HCT116 (cell line): Measurements from ENCODE around the gene SLC25A21. TPM values are rescaled to one million over a fixed set of nuclear protein-coding genes. Genes with fewer than 3 reads are reported as not detected.

Experiments
- ATAC-seq: fragments of 200-7000 bp; cut with Tn5 transposase; 2 replicates; pipeline ENCODE4 v1.9.1; 2020; ENCODE audit warnings: mild to moderate bottlenecking, moderate library complexity
- BruUV-seq: library from RNA; stranded (reverse); fragments of 400-500 nt; replicated peaks from 2 replicates; lab custom pipeline; 2021; lab: Mats Ljungman, UMichigan
- CTCF ChIA-PET: fragments of 300-600 bp; sonication (Branson Sonifier 250); formaldehyde crosslinking; loops from one replicate; lab custom pipeline; 2021; ENCODE audit warnings: antibody characterized with exemption; lab: Charles Lee
- POLR2A ChIA-PET: fragments of 300-600, 350-600 bp; sonication (Branson Sonifier 250); formaldehyde crosslinking; loops from one replicate; lab custom pipeline; 2021; ENCODE audit warnings: antibody characterized with exemption; lab: Charles Lee
- RAD21 ChIA-PET, 2 experiments: fragments of 300-600 bp; sonication (Branson Sonifier 250); formaldehyde crosslinking; loops; one replicate each; lab custom pipeline; 2023; ENCODE audit warnings: low total read pairs in 2 of 2; ENCODE audit not compliant: uncharacterized antibody in 2 of 2, unreplicated experiment in 2 of 2, low non-redundant PET in 1 of 2; lab: Charles Lee
- DNase-seq: peaks from one replicate; pipeline ENCODE4 v3.0.0-alpha.2; 2010; ENCODE audit warnings: low read depth, low spot score
- H2AFZ ChIP-seq: fragments of 200-600 bp; shearing (Covaris generic), sonication (generic); 2 replicates; pipeline ENCODE4 v1.6.1; 2017; ENCODE audit warnings: low read depth, mixed run types, mixed read lengths, antibody characterized with exemption, low read length; ENCODE audit not compliant: poor library complexity, severe bottlenecking
- H3K27ac ChIP-seq: 2 replicates; pipeline ENCODE4 v1.5.1; 2012; ENCODE audit warnings: low read depth, low read length
- H3K27me3 ChIP-seq: fragments of 200-600 bp; sonication (generic); 2 replicates; pipeline ENCODE4 v1.6.1; 2016; ENCODE audit warnings: mixed run types, low read length, mixed read lengths; ENCODE audit not compliant: insufficient read depth
- H3K36me3 ChIP-seq, 2 experiments: fragments of 200-500 bp in 1 of 2; fragments of 200-600 bp in 1 of 2; sonication (Bioruptor generic) in 1 of 2; sonication (generic) in 1 of 2; 2 replicates each; pipeline versions ENCODE4 v1.5.1 to v1.6.1; 2014 to 2016; ENCODE audit warnings: low read length in 2 of 2, inconsistent platforms in 1 of 2, mixed read lengths in 1 of 2, mixed run types in 1 of 2; ENCODE audit not compliant: insufficient read depth in 2 of 2, control insufficient read depth in 1 of 2
- H3K4me1 ChIP-seq, 2 experiments: fragments of 200-600 bp in 1 of 2; sonication (generic) in 1 of 2; 2 replicates each; pipeline versions ENCODE4 v1.5.1 to v1.6.1; 2012 to 2017; ENCODE audit warnings: low read length in 2 of 2, inconsistent platforms in 1 of 2, mild to moderate bottlenecking in 1 of 2, mixed read lengths in 1 of 2, mixed run types in 1 of 2, moderate library complexity in 1 of 2; ENCODE audit not compliant: insufficient read depth in 2 of 2, control insufficient read depth in 1 of 2
- H3K4me2 ChIP-seq: fragments of 200-600 bp; sonication (generic); 2 replicates; pipeline ENCODE4 v1.6.1; 2017; ENCODE audit warnings: mixed run types, low read length, mixed read lengths
- H3K4me3 ChIP-seq, 2 experiments: fragments of 200-600 bp in 1 of 2; sonication (generic) in 1 of 2; replicated peaks in 1 of 2; 2 replicates each; pipeline ENCODE4 v1.5.1; 2011 to 2016; ENCODE audit warnings: low read length in 2 of 2, control low read depth in 1 of 2, low read depth in 1 of 2, mild to moderate bottlenecking in 1 of 2, mixed read lengths in 1 of 2, mixed run types in 1 of 2
- H3K79me2 ChIP-seq: fragments of 200-600 bp; sonication (generic); 2 replicates; pipeline ENCODE4 v1.6.1; 2017; ENCODE audit warnings: mild to moderate bottlenecking, mixed run types, low read length, moderate library complexity, mixed read lengths; ENCODE audit not compliant: insufficient read depth
- H3K9ac ChIP-seq: fragments of 200-600 bp; sonication (generic); 2 replicates; pipeline ENCODE4 v1.6.1; 2016; ENCODE audit warnings: low read length, mixed read lengths
- H3K9me2 ChIP-seq: fragments of 200-600 bp; sonication (generic), shearing (Covaris generic); 2 replicates; pipeline ENCODE4 v1.6.1; 2017; ENCODE audit warnings: mixed run types, mild to moderate bottlenecking, moderate library complexity; ENCODE audit not compliant: insufficient read depth
- H3K9me3 ChIP-seq, 2 experiments: fragments of 200-500 bp in 1 of 2; fragments of 200-600 bp in 1 of 2; sonication (Bioruptor generic) in 1 of 2; sonication (generic) in 1 of 2; 2 replicates each; pipeline ENCODE4 v1.6.1; 2014 to 2017; ENCODE audit warnings: low read length in 2 of 2, mixed read lengths in 2 of 2, inconsistent platforms in 1 of 2, low read depth in 1 of 2, mild to moderate bottlenecking in 1 of 2, mixed run types in 1 of 2, moderate library complexity in 1 of 2; ENCODE audit not compliant: control insufficient read depth in 1 of 2, insufficient read depth in 1 of 2
- H4K20me1 ChIP-seq: fragments of 200-600 bp; sonication (generic), shearing (Covaris generic); 2 replicates; pipeline ENCODE4 v1.6.1; 2017; ENCODE audit warnings: mixed run types, mild to moderate bottlenecking, moderate library complexity; ENCODE audit not compliant: insufficient read depth
- CEBPB ChIP-seq: IDR thresholded peaks from 2 replicates; pipeline ENCODE4 v1.6.1; 2012; ENCODE audit warnings: low read depth
- EGR1 ChIP-seq: IDR thresholded peaks from 2 replicates; pipeline ENCODE4 v1.6.1; 2012; ENCODE audit warnings: low read depth
- ELF1 ChIP-seq: IDR thresholded peaks from 2 replicates; pipeline ENCODE4 v1.6.1; 2012; ENCODE audit warnings: low read depth, borderline replicate concordance
- EZH2 ChIP-seq: fragments of 200-600 bp; sonication (generic); IDR thresholded peaks from 2 replicates; pipeline ENCODE4 v1.6.1; 2017; ENCODE audit warnings: antibody characterized with exemption, mixed run types
- EZH2phosphoT487 ChIP-seq: fragments of 200-600 bp; IDR thresholded peaks from 2 replicates; pipeline ENCODE4 v1.6.1; 2018; ENCODE audit warnings: antibody characterized with exemption, borderline replicate concordance
- FOSL1 ChIP-seq: IDR thresholded peaks from 2 replicates; pipeline ENCODE4 v1.6.1; 2012; ENCODE audit warnings: low read depth
- POLR2A ChIP-seq: IDR thresholded peaks from 2 replicates; pipeline ENCODE4 v1.7.0; 2011; ENCODE audit warnings: borderline replicate concordance; ENCODE audit not compliant: insufficient read depth, insufficient read length; ENCODE audit errors: extremely low read depth
- POLR2AphosphoS5 ChIP-seq: IDR thresholded peaks from 2 replicates; pipeline ENCODE4 v1.6.1; 2011; ENCODE audit warnings: mild to moderate bottlenecking, low read depth, low read length, moderate library complexity
- RAD21 ChIP-seq: IDR thresholded peaks from 2 replicates; pipeline ENCODE4 v1.6.1; 2012; ENCODE audit warnings: low read depth, mild to moderate bottlenecking
- SIN3A ChIP-seq: IDR thresholded peaks from 2 replicates; pipeline ENCODE4 v1.6.1; 2012; ENCODE audit warnings: low read depth
- SP1 ChIP-seq: IDR thresholded peaks from 2 replicates; pipeline ENCODE4 v1.6.1; 2012; ENCODE audit warnings: low read depth
- SRF ChIP-seq: IDR thresholded peaks from 2 replicates; pipeline ENCODE4 v1.6.1; 2012; ENCODE audit warnings: low read depth
- TCF7L2 ChIP-seq: IDR thresholded peaks from 2 replicates; pipeline ENCODE4 v1.7.0; 2011; ENCODE audit warnings: borderline replicate concordance, inconsistent platforms; ENCODE audit not compliant: insufficient read depth, insufficient read length; ENCODE audit errors: extremely low read depth
- YY1 ChIP-seq: IDR thresholded peaks from 2 replicates; pipeline ENCODE4 v1.6.1; 2011; ENCODE audit warnings: low read length, low read depth, moderate library complexity, mild to moderate bottlenecking; ENCODE audit not compliant: insufficient replicate concordance; ENCODE audit errors: extremely low read depth
- ZNF274 ChIP-seq: fragments of 200-500 bp; sonication (Bioruptor generic); IDR thresholded peaks from 2 replicates; pipeline ENCODE4 v1.6.1; 2014; ENCODE audit warnings: mild to moderate bottlenecking, low read depth, low read length, inconsistent platforms
- intact Hi-C: fragments of 100-400 bp; cut with micrococcal nuclease; formaldehyde crosslinking; loops from 2 replicates; pipeline ENCODE4 v1.10.0; 2022
- total RNA-seq: library from RNA; stranded (reverse); gene quantifications from one replicate; pipeline ENCODE4 v1.2.1, GENCODE V29; 2021; ENCODE audit not compliant: unreplicated experiment
- TF ChIP-seq, protein P1 (sequence below): IDR thresholded peaks from 2 replicates; pipeline ENCODE4 v1.6.1; 2012; ENCODE audit warnings: low read depth
- TF ChIP-seq, protein P2 (sequence below): IDR thresholded peaks from 2 replicates; pipeline ENCODE4 v1.6.1; 2011; ENCODE audit warnings: mild to moderate bottlenecking, low read length, moderate library complexity; ENCODE audit not compliant: insufficient replicate concordance; ENCODE audit errors: extremely low read depth
- TF ChIP-seq, protein P3 (sequence below): IDR thresholded peaks from 2 replicates; pipeline ENCODE4 v1.6.1; 2012
- TF ChIP-seq, protein P4 (sequence below), 3 experiments: fragments of 200-600 bp in 1 of 3; sonication (generic) in 1 of 3; IDR thresholded peaks in 2 of 3; conservative IDR thresholded peaks in 1 of 3; 2 replicates each; pipeline ENCODE4 v1.5.1; 2012 to 2017; ENCODE audit warnings: low read depth in 2 of 3, low read length in 2 of 3, antibody characterized with exemption in 1 of 3, borderline replicate concordance in 1 of 3, control low read depth in 1 of 3, mild to moderate bottlenecking in 1 of 3, mixed read lengths in 1 of 3, mixed run types in 1 of 3, moderate library complexity in 1 of 3; ENCODE audit not compliant: insufficient read depth in 1 of 3
- TF ChIP-seq, protein P5 (sequence below): IDR thresholded peaks from 2 replicates; pipeline ENCODE4 v1.6.1; 2012

SLC25A21 gene
- total RNA-seq, 1 experiment from 2014 or later, result 3.5 TPM

DNA sequence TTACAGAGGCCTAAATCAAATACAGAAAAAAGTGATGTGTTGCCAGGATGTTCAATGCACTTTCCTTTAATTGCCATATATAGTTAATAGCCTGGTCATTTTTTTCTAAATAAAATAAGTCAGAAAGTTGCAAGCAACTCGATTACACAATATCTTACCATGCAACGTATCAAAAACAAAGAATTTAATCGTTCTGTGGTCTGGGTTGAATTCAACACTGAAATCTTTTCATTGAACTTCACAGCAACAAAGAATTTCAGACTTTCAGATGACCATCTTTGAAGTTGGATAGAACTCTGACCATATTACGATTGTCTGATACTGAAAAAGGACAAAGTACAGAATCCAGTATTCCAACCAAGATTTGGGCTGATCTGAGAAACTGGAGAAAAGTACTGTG lies 231.9 kb downstream of the SLC25A21 start:
- no peak for DNase-seq
- ATAC-seq, result no peak
- H2AFZ ChIP-seq, result no peak overlapping the region
- ChIA-PET RAD21 (no interaction called here), CTCF (interaction anchor here (2.9 kb wide), 1 partner anchor 177 kb away, joined by 22 read pairs; no protein-coding TSS in a partner anchor), POLR2A (no interaction called here)
- H4K20me1 ChIP-seq, result no peaks in the 10 kb centered on the region
- BruUV-seq, result no TSS peak
- TF ChIP-seq SIN3A, result no peak
- TF ChIP-seq FOSL1, result no peak
- TF ChIP-seq RAD21, result no peak
- TF ChIP-seq SP1, result no peak
- no peak for TF ChIP-seq ZNF274
- TF ChIP-seq, protein P1, sequence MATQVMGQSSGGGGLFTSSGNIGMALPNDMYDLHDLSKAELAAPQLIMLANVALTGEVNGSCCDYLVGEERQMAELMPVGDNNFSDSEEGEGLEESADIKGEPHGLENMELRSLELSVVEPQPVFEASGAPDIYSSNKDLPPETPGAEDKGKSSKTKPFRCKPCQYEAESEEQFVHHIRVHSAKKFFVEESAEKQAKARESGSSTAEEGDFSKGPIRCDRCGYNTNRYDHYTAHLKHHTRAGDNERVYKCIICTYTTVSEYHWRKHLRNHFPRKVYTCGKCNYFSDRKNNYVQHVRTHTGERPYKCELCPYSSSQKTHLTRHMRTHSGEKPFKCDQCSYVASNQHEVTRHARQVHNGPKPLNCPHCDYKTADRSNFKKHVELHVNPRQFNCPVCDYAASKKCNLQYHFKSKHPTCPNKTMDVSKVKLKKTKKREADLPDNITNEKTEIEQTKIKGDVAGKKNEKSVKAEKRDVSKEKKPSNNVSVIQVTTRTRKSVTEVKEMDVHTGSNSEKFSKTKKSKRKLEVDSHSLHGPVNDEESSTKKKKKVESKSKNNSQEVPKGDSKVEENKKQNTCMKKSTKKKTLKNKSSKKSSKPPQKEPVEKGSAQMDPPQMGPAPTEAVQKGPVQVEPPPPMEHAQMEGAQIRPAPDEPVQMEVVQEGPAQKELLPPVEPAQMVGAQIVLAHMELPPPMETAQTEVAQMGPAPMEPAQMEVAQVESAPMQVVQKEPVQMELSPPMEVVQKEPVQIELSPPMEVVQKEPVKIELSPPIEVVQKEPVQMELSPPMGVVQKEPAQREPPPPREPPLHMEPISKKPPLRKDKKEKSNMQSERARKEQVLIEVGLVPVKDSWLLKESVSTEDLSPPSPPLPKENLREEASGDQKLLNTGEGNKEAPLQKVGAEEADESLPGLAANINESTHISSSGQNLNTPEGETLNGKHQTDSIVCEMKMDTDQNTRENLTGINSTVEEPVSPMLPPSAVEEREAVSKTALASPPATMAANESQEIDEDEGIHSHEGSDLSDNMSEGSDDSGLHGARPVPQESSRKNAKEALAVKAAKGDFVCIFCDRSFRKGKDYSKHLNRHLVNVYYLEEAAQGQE, result no peak
- no peak for TF ChIP-seq POLR2AphosphoS5
- TF ChIP-seq, protein P2, sequence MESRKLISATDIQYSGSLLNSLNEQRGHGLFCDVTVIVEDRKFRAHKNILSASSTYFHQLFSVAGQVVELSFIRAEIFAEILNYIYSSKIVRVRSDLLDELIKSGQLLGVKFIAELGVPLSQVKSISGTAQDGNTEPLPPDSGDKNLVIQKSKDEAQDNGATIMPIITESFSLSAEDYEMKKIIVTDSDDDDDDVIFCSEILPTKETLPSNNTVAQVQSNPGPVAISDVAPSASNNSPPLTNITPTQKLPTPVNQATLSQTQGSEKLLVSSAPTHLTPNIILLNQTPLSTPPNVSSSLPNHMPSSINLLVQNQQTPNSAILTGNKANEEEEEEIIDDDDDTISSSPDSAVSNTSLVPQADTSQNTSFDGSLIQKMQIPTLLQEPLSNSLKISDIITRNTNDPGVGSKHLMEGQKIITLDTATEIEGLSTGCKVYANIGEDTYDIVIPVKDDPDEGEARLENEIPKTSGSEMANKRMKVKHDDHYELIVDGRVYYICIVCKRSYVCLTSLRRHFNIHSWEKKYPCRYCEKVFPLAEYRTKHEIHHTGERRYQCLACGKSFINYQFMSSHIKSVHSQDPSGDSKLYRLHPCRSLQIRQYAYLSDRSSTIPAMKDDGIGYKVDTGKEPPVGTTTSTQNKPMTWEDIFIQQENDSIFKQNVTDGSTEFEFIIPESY, result no peak
- TF ChIP-seq ELF1, result no peak
- TF ChIP-seq EGR1, result no peak
- TF ChIP-seq POLR2A, result no peak
- no peak for TF ChIP-seq CEBPB
- TF ChIP-seq, protein P3, sequence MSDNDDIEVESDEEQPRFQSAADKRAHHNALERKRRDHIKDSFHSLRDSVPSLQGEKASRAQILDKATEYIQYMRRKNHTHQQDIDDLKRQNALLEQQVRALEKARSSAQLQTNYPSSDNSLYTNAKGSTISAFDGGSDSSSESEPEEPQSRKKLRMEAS, result no peak
- no peak for TF ChIP-seq EZH2phosphoT487
- TF ChIP-seq YY1, result no peak
- TF ChIP-seq, protein P4, sequence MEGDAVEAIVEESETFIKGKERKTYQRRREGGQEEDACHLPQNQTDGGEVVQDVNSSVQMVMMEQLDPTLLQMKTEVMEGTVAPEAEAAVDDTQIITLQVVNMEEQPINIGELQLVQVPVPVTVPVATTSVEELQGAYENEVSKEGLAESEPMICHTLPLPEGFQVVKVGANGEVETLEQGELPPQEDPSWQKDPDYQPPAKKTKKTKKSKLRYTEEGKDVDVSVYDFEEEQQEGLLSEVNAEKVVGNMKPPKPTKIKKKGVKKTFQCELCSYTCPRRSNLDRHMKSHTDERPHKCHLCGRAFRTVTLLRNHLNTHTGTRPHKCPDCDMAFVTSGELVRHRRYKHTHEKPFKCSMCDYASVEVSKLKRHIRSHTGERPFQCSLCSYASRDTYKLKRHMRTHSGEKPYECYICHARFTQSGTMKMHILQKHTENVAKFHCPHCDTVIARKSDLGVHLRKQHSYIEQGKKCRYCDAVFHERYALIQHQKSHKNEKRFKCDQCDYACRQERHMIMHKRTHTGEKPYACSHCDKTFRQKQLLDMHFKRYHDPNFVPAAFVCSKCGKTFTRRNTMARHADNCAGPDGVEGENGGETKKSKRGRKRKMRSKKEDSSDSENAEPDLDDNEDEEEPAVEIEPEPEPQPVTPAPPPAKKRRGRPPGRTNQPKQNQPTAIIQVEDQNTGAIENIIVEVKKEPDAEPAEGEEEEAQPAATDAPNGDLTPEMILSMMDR (IDR thresholded peaks at IDR 0.05 in 2 of 3, conservative IDR thresholded peaks at IDR 0.05 in 1 of 3; ENCODE audit: borderline replicate concordance in 1 of 3, insufficient read depth in 1 of 3, low read depth in 2 of 3, low read length in 2 of 3), result no peak
- no peak for TF ChIP-seq TCF7L2
- no peak for TF ChIP-seq EZH2
- TF ChIP-seq SRF, result no peak
- TF ChIP-seq, protein P5, sequence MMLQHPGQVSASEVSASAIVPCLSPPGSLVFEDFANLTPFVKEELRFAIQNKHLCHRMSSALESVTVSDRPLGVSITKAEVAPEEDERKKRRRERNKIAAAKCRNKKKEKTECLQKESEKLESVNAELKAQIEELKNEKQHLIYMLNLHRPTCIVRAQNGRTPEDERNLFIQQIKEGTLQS, result no peak
- H3K9me2 ChIP-seq, result no peaks in the 10 kb centered on the region
- H3K4me3 ChIP-seq, result no peak overlapping the region
- no peaks in the 10 kb centered on the region for H3K27me3 ChIP-seq
- intact Hi-C loops, result loop anchor here (5.0 kb wide), 1 partner anchor 168 kb away; no protein-coding TSS in a partner anchor
- no peaks in the 10 kb centered on the region for H3K79me2 ChIP-seq
- H3K9me3 ChIP-seq, result no peaks in the 10 kb centered on the region
- no peak overlapping the region for H3K9ac ChIP-seq
- no peak overlapping the region for H3K4me2 ChIP-seq
- no peaks in the 10 kb centered on the region for H3K36me3 ChIP-seq
- H3K27ac ChIP-seq, result no peak overlapping the region
- peaks cover 0 to 4% of the 10 kb centered on the region in 2 experiments; a peak in 1 of 4 replicates for H3K4me1 ChIP-seq
